NT2/D1 (cell line): ENCODE measurements around the gene DMBX1.
A peak's percentile ranks its signal among the peaks of the same experiment; 100 is the strongest.

ENCODE experiments used
- DNase-seq: peaks from one replicate; pipeline ENCODE4 v3.0.0-alpha.2; 2011; ENCODE audit warnings: low read depth, low spot score
- H3K27me3 ChIP-seq: 2 replicates; pipeline ENCODE4 v1.6.0; 2011; ENCODE audit warnings: mild to moderate bottlenecking; ENCODE audit not compliant: insufficient read length, insufficient read depth
- H3K36me3 ChIP-seq: 2 replicates; pipeline ENCODE4 v1.6.1; 2011; ENCODE audit warnings: mild to moderate bottlenecking, low read length, mixed read lengths; ENCODE audit not compliant: insufficient read depth, insufficient read length
- H3K4me1 ChIP-seq: 2 replicates; pipeline ENCODE4 v1.5.1; 2011; ENCODE audit not compliant: insufficient read depth, insufficient read length
- H3K4me3 ChIP-seq: 2 replicates; pipeline ENCODE4 v1.5.1; 2011; ENCODE audit warnings: low read depth; ENCODE audit not compliant: insufficient read length
- H3K9ac ChIP-seq: 2 replicates; pipeline ENCODE4 v1.6.0; 2011; ENCODE audit warnings: low read depth; ENCODE audit not compliant: insufficient read length
- H3K9me3 ChIP-seq: 2 replicates; pipeline ENCODE4 v1.5.1; 2011; ENCODE audit warnings: mild to moderate bottlenecking, low read length; ENCODE audit not compliant: insufficient read depth
- SUZ12 ChIP-seq: IDR thresholded peaks from 2 replicates; pipeline ENCODE4 v1.6.1; 2011; ENCODE audit not compliant: insufficient read length, insufficient read depth; ENCODE audit errors: extremely low read depth
- YY1 ChIP-seq: IDR thresholded peaks from 2 replicates; pipeline ENCODE4 v1.6.1; 2011; ENCODE audit not compliant: insufficient read length, insufficient read depth
- ZNF274 ChIP-seq: IDR thresholded peaks from 2 replicates; pipeline ENCODE4 v1.6.1; 2011; ENCODE audit warnings: mild to moderate bottlenecking, low read depth, low read length

DMBX1 gene

DNA sequence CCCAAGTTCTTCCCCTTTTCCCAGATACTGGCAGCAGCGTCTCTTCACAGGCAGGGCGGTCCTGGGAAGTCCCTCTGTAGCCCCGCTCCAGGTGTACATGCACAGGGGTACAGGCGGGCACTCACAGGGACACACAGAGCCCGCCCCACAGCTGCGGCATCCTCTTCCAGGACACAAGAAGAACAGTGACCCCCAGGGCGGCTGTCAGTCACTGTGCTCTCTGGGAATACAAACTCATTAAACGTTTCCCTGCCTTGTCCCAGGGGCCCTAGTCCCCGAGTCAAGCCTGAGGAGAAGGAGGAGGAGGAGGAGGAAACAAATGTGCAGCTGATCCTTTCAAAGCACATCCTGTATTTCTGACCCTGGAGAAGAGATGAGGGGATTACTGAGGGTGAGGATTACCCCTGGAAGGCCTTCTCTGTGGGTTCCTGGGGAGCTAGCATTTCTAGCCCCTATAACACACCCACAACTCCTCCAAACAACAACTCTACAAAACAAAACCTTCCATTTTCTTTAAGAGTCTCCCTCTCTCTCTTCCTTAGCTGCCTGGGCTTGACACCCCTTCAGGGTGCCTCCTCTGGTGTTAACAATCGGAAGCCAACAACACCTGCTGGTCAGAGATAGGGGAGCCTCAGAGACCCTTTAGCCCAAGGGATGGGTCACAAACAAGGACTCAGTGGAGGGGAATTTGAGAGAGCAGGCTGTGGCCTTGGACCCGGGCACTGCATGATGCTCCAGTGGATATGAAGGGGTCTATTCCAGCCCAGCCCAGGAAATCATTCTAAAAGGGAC lies 28.4 kb upstream of the DMBX1 start:
- TF ChIP-seq SUZ12 (no peak), ZNF274 (no peak), YY1 (no peak)
- H3K9me3 ChIP-seq = peaks cover 10% of the 10 kb centered on the region; the same call in 1 of the 2 replicates
- peaks cover 42% of the 10 kb centered on the region for H3K4me1 ChIP-seq
- no peak overlapping the region for H3K4me3 ChIP-seq
- H3K9ac ChIP-seq = no peak overlapping the region
- no peak for DNase-seq
- H3K27me3 ChIP-seq = peaks cover 100% of the 10 kb centered on the region
- no peaks in the 10 kb centered on the region for H3K36me3 ChIP-seq

DNA sequence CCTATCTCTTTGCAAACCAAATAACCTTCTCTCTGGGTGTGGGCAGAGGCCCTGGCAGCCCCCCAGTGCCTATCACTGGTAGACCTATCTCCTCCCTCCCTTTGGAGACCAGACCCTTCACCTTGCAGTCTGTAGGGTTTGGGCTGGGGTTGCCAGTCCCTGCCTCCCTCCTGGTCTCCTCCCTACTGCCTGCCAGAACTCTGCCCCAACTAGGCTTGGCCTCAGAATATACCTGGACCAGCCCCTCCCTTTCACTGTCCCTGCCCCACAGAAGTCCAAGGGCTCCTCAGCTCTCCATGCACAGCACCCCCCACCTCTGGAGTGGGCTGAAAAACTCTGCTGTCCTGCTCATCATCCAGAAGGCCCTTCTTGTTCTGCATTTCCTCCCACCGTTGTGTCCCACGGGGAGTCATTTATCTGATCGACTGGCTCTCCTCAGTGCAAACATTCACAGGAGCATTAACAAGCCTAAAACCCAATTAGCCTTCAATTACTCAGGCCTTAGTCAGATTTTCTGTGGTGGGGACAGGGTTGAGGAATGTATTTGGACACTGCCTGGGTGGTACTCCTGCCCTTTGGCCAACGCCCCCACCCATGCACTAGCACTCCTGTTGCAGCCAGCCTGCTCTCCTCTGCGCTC lies 27.7 kb upstream of the DMBX1 start:
- DNase-seq = no peak
- Histone ChIP-seq H3K9me3 (peaks cover 5% of the 10 kb centered on the region; the same call in 1 of the 2 replicates), H3K9ac (no peak overlapping the region), H3K4me1 (peaks cover 38% of the 10 kb centered on the region), H3K36me3 (no peaks in the 10 kb centered on the region), H3K27me3 (peaks cover 98% of the 10 kb centered on the region), H3K4me3 (no peak overlapping the region)
- no peak for TF ChIP-seq YY1
- TF ChIP-seq ZNF274 = no peak
- no peak for TF ChIP-seq SUZ12

DNA sequence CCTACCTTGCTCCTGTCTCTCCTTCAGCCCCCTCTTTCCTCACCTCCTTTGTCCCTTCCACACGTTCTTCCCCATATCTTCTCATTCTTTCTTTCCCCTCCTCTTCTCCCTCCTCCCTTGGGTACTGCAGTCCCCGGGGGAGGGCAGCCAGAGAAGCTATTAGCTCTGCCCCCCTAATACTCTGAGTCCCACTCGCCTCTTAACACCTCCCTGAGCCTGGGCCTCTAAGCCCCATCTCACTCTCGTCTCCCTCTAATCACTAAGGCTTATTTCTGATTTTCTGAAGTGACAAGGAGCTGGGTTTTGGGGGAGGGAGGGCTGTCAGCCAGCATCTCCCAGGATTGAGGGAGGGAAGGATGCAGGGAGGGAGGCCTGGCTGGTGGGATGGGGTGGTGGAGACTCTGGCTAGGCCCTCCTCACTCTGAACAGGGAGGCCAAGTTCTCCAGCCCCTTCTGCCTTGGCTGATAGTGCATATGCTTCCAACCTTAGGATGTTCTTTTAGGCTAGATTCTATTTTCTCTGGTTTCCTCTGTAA lies 25.6 kb upstream of the DMBX1 start:
- Histone ChIP-seq H3K9ac (peak overlapping the region; percentile 53), H3K4me1 (peaks cover 55% of the 10 kb centered on the region), H3K4me3 (no peak overlapping the region), H3K9me3 (no peaks in the 10 kb centered on the region), H3K27me3 (peaks cover 98% of the 10 kb centered on the region), H3K36me3 (no peaks in the 10 kb centered on the region)
- TF ChIP-seq YY1 (no peak), SUZ12 (no peak), ZNF274 (no peak)
- DNase-seq = no peak

DNA sequence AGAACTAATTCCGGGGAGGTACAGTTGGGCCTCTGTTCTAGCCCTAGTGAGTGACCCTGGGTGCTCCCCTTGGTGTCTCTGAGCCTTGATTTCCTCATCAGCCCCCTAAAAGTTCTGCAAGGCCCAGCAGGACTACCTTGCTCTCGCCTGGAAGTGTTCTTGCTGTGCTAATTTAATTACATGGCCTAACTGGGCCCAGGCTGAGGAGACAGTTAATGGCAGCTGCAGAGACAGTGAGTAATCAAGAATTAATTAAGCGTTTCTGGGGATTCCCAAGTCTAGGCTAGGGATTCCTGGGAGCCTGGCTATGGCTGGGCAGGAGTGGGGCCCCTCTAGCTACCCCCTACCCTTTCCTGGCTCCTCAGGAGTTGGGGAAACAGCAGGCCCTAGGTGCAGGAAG lies 24.7 kb upstream of the DMBX1 start:
- H3K27me3 ChIP-seq = peaks cover 98% of the 10 kb centered on the region
- H3K4me3 ChIP-seq = no peak overlapping the region
- H3K4me1 ChIP-seq = peaks cover 59% of the 10 kb centered on the region
- no peak for DNase-seq
- no peak for TF ChIP-seq SUZ12
- TF ChIP-seq YY1 = no peak
- TF ChIP-seq ZNF274 = no peak
- no peaks in the 10 kb centered on the region for H3K36me3 ChIP-seq
- no peaks in the 10 kb centered on the region for H3K9me3 ChIP-seq
- no peak overlapping the region for H3K9ac ChIP-seq

DNA sequence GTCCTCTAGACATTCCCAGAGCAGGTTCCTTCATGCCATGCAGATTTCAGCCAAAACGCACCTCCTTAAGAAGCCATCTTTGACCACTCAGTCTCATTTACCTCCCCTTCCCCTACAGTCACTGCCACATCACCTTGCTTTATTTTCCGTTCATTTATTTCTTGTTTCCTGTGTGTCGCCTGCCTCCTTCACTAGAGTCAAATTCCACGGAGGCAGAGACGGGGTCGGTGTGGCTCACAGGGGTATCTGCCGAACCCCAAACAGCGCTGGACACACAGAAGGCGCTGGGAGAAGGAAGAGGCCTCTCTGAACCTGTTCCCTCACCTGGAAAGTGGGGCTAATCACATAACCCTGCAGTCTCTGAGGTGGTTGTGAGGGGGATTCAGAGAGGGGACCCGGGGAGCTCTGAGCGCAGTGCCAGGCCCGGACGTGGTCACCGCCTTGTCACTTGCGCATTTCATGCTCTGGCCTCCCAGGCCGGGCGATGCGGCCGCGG lies 23.6 kb upstream of the DMBX1 start:
- no peak for TF ChIP-seq YY1
- TF ChIP-seq ZNF274 = no peak
- TF ChIP-seq SUZ12 = no peak
- Histone ChIP-seq H3K4me1 (peaks cover 59% of the 10 kb centered on the region), H3K9me3 (no peaks in the 10 kb centered on the region), H3K9ac (peak overlapping the region; percentile 71), H3K4me3 (peak overlapping the region; percentile 52), H3K36me3 (no peaks in the 10 kb centered on the region), H3K27me3 (peaks cover 98% of the 10 kb centered on the region)
- DNase-seq = no peak

DNA sequence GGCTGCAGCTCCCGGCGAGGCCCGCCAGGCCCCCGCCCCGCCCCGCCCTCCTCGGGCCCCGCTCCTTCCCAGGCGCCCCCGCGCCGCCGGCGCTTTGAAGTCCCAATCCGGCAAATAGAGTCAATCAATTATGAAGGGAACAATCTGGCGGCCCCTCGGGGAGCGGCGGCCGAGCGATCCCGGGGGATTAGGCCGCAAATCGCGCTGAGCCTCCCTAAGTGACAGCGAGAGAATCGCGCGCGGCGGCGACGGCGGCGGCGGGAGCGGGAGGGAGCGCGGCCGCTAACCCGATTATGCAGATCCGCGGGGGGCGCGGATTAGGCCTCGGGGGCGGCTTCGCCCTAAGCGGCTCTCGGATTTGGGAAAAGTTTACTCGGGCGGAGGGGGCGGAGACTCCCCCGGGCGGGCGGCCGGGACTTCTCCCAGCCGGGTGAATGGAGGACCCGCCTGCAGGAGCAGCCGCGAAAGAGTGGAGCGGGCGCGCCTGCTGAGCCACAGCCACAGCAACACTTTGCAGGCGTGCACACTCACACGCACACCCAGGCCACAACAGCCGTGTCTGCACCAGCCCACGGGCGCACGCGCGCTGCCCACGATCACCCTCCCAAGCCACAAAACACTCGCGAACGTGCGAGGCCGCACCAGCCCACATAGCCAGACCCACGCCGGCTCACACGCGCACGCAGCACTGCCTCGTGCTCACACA lies 23.0 kb upstream of the DMBX1 start:
- Histone ChIP-seq H3K9me3 (no peaks in the 10 kb centered on the region), H3K27me3 (peaks cover 98% of the 10 kb centered on the region), H3K4me3 (peak overlapping the region; percentile 52), H3K36me3 (no peaks in the 10 kb centered on the region), H3K4me1 (peaks cover 54% of the 10 kb centered on the region), H3K9ac (peak overlapping the region; percentile 83)
- DNase-seq = peak; percentile 76
- no peak for TF ChIP-seq ZNF274
- TF ChIP-seq YY1 = no peak
- TF ChIP-seq SUZ12 = no peak
